HG03139 (cell line): ENCODE measurements around the gene KLHL5.

Experiments used
- ATAC-seq: cut with Tn5 transposase; IDR thresholded peaks from one replicate; pipeline ENCODE4 v1.9.1; 2021; ENCODE audit not compliant: unreplicated experiment

KLHL5 gene

GRCh38 chr4:39043058-39043860 is 18.8 kb upstream of the KLHL5 start:
- ATAC-seq, result no peak

DNA sequence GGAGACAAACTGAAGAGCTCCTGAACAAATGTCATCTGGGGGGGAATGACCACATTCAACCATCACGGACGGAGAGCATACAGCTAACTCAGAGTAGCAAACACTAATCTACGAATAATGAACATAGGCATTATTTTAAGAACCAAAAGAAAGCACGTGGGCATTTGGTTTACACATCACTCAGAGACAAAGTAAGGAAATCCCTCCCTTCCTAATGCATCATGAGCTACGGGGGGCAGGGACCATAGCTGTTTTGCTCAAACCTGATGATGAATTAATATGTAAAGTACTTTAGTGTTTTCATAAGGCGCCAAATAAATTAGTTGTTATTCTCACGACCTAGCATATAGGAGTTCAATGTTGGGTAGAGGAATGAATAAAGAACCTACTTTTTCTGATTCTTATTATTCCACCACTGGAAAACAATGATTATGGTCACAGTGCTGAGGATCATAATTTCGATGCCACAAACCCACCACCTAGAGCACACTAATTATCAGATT is 18.1 kb upstream of the KLHL5 start:
- ATAC-seq, result no peak

- peak; percentile 57 for ATAC-seq
Observed at GRCh38 chr4:39044364-39044955, 17.6 kb upstream of the KLHL5 start.

DNA sequence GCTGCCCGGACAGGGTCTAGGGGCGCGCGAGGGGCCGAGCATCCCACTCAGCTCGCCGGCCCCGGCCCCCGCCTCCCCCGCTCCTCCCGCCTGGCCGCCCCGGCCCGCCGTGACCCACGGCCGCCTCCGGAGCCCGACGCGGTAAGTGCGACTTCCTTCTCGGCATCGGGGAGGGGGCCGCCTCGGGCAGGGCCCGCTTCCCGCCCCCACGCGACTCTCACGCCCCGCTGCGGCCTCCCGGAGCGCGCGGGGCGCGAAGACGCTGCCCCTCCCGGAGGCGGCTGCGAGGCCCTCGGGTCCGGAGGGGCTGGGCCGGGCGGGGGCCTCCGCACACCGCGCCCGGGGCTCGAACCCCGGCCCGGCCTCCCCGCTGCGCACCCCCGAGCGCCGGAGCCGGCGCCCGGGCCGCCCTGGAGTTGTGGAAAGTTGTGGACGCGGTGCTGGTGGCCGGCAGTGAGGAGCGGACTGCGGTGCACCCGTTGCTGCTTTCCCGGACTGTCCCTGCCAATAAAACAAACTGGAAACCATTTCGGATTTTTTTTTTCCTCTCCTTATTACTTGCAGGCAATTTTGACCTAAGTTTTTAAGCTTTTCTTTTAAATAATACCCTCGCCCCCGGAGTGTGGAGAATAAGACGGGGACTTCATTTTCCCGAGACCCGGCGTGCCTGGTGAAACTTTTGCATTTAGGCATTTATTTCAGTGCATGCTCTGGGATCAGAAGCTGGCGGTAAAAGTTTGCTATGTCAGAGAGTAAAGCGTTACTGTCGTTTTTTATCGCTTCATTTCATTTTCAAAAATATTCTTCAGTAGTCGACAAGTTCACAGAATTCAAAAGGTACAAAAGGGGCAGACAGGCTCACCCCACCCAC is 16.8 kb upstream of the KLHL5 start:
- ATAC-seq, result no peak

- no peak for ATAC-seq
Observed at GRCh38 chr4:39045827-39046221, 16.2 kb upstream of the KLHL5 start.

GRCh38 chr4:39046249-39046648 is 15.8 kb upstream of the KLHL5 start:
- ATAC-seq, result no peak

- no peak for ATAC-seq
Observed at GRCh38 chr4:39047681-39048080, 14.4 kb upstream of the KLHL5 start.

GRCh38 chr4:39048311-39048710 is 13.7 kb upstream of the KLHL5 start:
- ATAC-seq, result no peak

DNA sequence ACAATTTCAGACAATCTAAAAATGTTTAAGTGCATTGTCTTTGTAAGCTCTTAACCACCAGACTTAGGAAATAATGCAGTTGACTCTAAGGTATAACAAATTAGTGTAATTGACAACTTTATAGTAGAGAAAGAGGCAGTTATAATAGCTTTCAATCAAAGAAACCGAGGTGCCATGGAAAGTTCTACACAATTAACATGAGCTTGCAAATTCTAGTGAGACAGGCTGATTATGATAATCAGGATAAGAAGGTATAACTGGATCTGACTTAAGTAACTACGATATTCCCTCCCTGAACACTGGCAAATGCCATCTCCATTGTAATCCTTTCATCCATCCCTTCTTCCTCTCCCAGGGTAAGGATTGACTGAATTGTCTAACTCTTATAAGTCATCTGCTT is 11.4 kb upstream of the KLHL5 start:
- ATAC-seq, result no peak

- no peak for ATAC-seq
Observed at GRCh38 chr4:39051492-39051891, 10.5 kb upstream of the KLHL5 start.

- no peak for ATAC-seq
Observed at GRCh38 chr4:39053983-39054382, 8.0 kb upstream of the KLHL5 start.

DNA sequence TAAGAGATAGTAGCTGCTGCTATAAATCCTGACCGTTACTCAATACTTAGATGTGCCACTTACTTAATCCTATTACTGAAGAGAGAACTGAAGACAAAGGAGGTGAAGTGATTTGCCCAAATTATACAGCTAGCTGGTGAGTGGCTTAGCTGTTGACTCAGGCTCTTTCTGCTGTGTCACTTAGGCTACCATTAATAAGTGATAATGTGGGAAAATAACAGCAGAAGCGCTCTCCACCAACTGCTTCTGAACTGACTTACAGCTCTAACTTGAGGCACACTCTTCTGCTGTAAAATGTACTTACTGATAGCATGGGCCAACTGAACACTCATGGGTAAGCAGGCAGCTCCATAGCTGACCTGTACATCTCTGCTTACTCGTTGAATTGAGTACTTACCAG is 7.5 kb upstream of the KLHL5 start:
- no peak for ATAC-seq

DNA sequence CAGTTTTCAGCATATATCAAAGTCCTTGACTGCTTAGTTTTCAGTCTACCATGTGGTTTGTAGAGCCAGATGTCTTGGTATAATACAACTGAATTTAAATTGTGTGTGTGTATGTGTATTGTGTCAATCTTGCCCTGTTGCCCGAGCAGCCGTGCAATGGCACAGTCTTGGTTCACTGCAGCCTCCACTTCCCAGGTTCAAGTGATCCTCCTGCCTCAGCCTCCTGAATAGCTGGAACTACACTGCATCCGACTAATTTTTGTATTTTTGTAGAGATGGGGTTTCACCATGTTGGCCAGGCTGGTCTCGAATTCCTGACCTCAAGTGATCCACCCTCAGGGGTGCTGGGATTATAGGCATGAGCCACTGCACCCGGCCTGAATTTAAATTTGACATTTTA is 6.0 kb upstream of the KLHL5 start:
- no peak for ATAC-seq

DNA sequence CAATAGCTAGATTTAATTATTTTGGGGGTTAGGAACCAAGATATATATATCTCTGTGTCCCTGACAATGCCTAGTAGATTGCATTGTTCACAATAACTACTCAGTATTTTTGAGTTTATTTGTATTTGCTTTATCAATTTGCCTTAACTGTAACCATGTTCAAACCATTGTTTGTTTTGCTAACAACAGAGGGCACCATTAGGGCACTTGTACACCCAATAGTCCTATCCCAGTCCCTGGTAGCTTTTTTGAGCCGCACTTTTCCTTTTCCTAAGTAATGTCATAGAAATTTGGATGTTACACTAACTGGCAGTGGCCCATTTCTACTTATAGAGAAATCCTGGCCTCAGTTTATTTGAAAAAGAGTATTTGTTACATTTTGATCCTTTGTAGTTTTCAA is 575 bp upstream of the KLHL5 start:
- ATAC-seq, result no peak

GRCh38 chr4:39062770-39063097 is 702 bp downstream of the KLHL5 start:
- no peak for ATAC-seq

DNA sequence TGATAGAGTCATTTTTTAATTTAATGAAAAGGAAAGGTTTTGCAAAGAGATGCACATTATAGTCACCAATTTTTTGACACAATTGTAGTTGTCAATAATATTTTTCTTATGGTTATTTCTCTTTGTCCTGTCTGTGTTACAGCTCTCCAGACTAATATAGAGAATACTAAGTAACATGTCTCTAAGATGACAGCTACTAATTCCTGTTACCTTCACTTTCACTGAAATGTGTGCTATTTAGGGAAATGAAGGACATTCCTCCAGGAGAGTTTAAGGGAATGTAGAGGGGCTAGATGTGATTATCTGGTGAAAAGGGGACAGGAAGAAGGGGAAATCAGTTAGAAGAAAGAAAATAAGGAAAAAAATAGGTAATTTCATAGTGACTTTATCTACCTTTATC is 1.4 kb downstream of the KLHL5 start:
- no peak for ATAC-seq

- ATAC-seq, result no peak
Observed at GRCh38 chr4:39066371-39066770, 4.3 kb downstream of the KLHL5 start.

GRCh38 chr4:39067031-39067430 is 5.0 kb downstream of the KLHL5 start:
- ATAC-seq, result no peak

DNA sequence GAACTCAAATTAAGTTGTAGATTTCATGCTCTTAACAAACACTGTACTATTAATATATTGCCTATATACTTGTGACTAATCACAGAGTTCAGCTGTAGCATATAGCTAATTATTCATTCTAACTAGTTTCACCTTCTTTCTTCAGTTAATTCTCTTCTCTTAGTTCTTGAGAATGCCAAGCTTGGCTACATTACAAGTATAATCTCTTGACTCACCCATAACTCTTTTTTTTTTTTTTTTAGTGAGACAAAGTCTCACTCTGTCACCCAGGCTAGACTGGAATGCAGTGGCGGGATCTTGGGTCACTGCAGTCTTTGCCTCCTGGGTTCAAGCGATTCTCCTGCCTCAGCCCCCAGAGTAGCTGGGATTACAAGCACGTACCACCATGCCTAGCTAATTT is 5.4 kb downstream of the KLHL5 start:
- no peak for ATAC-seq

- no peak for ATAC-seq
Observed at GRCh38 chr4:39068907-39069306, 6.9 kb downstream of the KLHL5 start.

DNA sequence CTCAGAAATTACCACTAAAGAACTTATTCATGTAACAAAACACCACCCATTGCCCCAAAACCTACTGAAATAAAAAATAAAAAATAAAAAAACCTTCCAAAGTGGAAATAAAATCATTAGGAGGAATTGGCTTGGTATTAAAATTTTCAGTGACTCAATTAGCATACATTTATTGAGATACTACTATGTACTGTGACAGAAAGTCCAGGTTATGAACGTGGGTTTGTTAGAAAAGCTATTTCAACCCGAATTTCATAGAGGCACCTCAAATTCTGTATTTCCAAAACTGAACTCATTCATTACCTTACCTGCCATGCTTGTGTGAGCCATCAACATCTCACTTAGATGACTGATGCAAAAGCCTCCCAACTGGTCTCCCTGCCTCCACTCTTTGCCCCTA is 16.8 kb downstream of the KLHL5 start:
- ATAC-seq, result no peak

GRCh38 chr4:39083164-39083563 is 21.1 kb downstream of the KLHL5 start:
- no peak for ATAC-seq
